Stimulated activated CD4-positive, alpha-beta T cell treated with anti-CD3 and anti-CD28 coated beads, TNF-alpha, amount 100 ng/mL, for 4 hours (primary cell): ENCODE data around the gene ASAH2.
"Not testable (repeated sequence)": the region's sequence is repeated elsewhere in the genome, so short reads cannot be mapped to it uniquely, and the experiment has no call there.

Source experiments
- DNase-seq, 3 experiments: peaks; one replicate each; pipeline ENCODE4 v3.0.0-alpha.2; 2020; ENCODE audit warnings: low read depth in 3 of 3

The ASAH2 gene

DNA sequence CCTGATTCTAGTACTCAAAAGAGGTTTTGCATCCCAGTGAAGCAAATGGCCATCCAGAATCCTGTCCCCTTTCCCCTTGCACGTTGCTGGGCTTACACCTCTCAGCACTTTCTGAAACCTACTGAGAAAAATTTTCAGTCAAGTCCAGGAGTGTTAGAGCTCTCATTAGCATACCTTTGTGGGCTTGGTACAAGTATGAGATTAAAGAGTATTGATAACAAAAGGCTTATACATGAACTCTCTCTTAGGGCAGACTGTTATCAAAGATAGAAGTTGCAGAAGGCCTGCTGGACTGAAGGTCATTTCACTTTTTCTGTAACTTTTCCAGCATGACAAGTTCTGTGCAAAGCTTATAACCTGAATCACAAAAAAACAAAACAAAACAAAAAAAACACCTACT lies at the start of gene ASAH2:
ASAH2 (minus strand) TSS at position 123 of the 400 bp plus-strand sequence. CDS start 2,906 bp downstream, outside the sequence.
- no peak for DNase-seq

DNA sequence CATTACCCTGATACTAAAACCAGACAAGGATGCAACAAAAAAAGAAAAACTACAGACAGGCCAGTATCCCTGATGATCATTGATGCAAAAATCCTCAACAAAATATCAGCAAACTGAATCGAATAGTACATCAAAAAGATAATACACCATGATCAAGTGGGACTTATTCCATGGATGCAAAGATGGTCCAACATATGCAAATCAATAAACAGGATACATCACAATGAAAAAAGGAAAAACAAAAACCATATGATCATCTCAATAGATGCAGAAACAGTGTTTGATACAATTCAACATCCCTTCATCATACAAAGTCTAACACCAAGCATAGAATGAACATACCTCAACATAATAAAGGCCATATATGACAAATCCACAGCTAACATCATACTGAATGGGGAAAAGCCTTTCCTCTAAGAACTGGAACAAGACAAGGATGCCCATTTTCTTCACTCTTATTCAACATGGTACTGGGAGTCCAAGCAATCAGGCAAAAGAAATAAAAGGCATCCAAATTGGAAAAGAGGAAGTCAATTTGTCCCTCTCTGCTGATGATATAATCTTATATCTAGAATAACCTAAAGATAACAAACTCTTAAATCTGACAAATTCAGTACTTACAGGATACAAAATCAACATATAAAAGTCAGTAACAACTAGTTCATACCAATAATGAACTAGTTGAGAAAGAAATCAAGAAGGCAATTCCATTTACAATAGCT lies 48.8 kb upstream of the ASAH2 start:
- DNase-seq = no peak

GRCh38 chr10:50295367-50295766 lies 44.1 kb upstream of the ASAH2 start:
- DNase-seq = no peak

- DNase-seq = no peak
These were observed 43.3 kb upstream of the ASAH2 start for GRCh38 chr10:50294582-50294981.

- DNase-seq = no peak
These were observed 42.4 kb upstream of the ASAH2 start for GRCh38 chr10:50293513-50294313.

GRCh38 chr10:50291261-50291850 lies 40.0 kb upstream of the ASAH2 start:
- no peak for DNase-seq

DNA sequence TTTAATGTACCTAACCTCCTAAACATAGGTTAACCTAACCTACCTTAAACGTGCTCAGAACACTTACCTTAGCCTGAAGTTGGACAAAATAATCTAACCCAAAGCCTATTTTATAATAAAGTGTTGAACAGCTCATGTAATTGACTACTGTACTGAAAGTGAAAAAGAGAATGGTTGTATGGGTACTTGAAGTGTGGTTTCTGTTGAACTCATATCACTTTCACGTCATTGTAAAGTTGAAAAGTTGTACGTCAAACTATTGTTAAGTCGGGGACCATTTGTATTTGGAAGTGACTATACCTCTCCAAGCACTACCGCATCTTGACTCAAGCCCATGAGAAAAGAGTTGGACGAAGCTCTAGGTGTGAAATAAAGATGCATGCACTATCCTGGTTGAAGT lies 37.9 kb upstream of the ASAH2 start:
- no peak for DNase-seq

DNA sequence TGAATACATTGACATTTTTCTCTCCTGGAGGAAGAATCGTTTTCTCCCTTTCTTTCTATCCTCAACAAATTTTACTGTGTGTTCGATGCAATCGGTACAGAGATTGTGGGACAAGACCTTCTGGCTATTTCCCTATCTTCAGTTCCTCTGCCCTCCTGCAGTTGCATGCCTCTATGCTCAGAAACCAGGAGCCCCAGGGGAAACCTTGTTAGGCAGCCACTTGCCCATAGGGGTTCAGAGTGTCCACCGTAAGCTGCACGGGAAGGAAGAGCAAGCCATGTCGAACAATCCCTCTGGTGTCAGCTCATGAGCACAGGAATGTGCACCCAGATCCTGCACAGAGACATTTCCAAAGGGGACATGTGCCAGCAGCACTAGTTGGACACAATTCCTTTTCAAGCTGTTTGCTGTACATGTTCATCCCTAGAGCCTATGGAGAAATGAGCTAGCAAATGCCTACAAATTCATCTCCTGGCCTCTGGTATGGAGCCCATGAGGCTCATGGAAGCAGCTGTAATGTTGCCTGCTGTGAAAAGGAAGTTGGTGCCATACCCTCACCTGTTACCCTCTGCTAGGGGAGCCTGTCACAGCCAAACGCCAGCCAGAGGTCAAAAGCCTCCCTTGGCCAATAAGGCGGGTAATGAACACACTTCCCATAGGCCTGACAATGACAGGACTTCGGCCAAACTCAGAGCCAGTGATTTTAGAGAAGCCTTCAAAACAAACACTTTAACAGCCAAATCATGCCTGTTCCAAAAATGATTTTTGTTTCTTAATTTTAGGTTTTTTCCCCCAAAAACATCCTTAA lies 35.9 kb upstream of the ASAH2 start:
- no peak for DNase-seq

GRCh38 chr10:50286517-50286916 lies 35.2 kb upstream of the ASAH2 start:
- DNase-seq = no peak

DNA sequence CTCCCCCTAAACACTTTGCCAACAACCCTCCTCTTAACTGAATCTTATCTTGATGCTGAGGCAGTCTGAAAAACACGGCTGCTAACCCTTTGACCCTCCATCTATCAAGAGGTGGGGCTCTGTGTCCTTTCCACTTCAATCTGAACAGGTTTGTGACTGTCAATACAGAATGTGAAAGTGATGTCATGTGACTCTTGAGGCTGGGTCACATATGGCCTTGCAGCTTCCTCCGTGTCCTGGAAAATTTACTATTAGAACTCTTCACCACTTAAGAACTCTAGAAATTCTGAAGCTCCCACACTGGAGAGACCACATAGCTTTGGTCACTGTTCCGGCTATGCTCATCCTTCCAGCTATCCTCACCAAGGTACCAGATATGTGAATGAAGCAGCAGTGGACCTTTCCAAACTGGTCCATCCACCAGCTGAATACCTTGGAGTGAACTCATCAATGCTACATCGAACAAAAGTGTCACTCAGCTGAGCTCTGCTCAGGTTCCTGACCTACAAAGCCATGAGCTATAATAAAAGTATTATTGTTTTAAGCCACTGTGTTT lies 30.7 kb upstream of the ASAH2 start:
- no peak for DNase-seq

DNA sequence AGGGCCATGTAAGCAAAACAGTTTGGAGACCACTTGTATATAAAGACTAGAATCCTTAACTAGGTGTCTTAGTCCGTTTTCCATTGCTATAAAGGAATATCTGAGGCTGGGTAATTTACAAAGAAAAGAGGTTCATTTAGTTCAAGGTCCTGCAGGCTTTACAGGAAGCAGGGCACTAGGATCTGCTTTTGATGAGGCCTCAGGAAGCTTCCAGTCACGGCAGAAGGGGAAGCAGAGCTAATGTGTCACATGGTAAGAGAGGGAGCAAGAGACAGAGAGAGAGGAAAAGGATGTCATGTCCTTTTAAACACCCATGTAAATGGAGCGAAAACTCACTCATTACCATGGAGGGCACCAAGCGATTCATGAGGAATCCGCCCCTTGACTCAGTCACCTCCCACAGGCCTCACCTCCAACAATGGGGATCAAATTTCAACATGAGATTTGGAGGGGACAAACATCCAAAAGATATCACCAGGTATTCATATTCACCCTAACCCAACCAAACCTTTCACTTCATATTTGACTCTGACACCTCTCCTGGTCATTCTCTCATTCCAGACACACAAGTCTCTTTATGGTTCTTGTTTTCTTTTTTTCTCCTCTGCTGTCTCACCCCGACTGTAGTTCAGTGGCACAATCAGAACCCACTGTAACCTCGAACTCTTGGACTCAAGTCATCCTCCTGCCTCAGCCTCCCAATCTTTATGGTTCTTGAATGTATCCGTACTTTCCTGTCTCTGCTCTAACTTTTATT lies 30.1 kb upstream of the ASAH2 start:
- DNase-seq = no peak

- no peak for DNase-seq
These were observed 28.9 kb upstream of the ASAH2 start for GRCh38 chr10:50280049-50280841.

DNA sequence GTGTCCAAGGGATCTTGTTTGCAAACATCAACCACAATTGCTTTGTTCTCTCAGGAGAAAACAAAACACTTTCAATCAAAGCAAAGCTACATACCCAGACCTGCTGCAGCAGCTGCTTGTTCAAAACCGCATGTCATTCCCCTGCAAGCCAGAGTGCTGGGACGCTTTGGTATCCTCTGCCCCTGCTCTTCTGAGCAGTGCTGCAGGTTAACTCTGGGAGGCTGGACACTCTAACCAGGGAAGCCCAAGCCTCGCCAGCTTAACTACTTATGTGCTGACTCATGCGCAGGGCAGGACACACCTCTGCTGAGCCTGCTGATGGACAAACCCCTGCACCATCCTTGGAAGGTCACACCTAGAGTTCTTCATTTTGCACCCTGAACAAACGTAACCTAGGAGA lies 28.2 kb upstream of the ASAH2 start:
- no peak for DNase-seq

DNA sequence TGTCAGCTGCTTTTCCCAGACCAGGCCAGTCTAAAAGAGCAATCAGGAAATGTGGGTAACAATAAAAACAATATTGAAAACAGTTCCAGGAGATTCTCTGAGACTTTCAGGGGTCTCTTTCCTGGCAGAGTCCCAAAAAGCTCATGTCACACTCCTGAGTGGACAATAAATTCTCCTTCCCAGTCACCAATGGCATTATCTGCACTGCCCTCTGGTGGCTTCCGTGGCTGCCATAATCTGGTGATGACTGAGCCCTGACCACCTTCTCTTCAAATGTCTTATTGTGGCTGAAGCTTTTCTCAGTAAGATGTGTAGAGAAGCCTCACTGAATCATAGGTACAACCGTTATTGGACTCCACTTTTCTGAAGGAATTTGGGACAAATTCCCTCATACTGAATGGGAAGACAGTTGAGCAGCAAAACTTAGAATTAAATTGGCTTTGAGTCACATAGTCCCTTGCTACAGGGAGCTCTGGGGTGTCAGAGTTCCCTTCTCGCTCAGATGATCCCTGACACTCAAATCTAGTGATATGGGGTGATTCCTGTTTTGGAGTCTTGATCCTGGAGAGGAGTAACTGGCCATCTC lies 24.4 kb upstream of the ASAH2 start:
- peak in 1 of 3 experiments; percentile 7 for DNase-seq

- no peak for DNase-seq
These were observed 21.2 kb upstream of the ASAH2 start for GRCh38 chr10:50272531-50272930.

- DNase-seq = no peak
These were observed 20.4 kb upstream of the ASAH2 start for GRCh38 chr10:50271564-50272250.

DNA sequence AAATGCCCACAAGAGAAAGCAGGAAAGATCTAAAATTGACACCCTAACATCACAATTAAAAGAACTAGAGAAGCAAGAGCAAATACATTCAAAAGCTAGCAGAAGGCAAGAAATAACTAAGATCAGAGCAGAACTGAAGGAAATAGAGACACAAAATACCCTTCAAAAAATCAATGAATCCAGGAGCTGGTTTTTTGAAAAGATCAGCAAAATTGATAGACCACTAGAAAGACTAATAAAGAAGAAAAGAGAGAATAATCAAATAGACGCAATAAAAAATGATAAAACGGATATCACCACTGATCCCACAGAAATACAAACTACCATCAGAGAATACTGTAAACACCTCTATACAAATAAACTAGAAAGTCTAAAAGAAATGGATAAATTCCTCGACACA lies 16.6 kb upstream of the ASAH2 start:
- DNase-seq = not testable (repeated sequence)

GRCh38 chr10:50262625-50263024 lies 11.3 kb upstream of the ASAH2 start:
- DNase-seq = not testable (repeated sequence)

DNA sequence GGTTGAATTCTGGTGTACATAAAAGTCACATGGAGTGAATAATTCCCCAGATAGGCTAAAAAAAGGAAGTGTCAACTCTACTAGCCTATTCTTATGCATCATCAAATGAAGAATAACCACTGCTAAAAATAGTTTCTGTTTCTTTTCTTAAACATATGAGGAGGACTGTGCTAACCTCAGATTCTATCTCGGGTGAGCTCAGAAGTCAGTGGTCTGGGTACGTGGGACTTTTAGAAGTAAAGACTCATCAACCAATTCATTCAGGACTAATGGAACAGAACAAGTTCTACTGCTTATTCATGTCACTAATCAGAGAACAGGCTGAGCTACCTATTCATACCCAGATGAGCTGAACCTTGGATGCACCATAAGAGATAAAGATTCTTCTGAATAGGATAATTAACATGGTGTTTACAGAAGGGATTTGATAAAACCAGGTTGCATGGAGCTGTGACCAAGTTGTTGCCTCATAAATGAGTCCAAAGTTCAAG lies 9.5 kb upstream of the ASAH2 start:
- no peak for DNase-seq
